K562 (cell line): Measurements from ENCODE around the gene SNX3. TPM values are rescaled to one million over a fixed set of nuclear protein-coding genes. Genes with fewer than 3 reads are reported as not detected.

Source experiments
- ATAC-seq: fragments of 200-7000 bp; cut with Tn5 transposase; 3 replicates; pipeline ENCODE4 v1.9.1; 2020; ENCODE audit warnings: moderate library complexity
- BruUV-seq: library from RNA; stranded (reverse); fragments of 400-500 nt; replicated peaks from 2 replicates; lab custom pipeline; 2021; lab: Mats Ljungman, UMichigan
- CTCF ChIA-PET: fragments of 300-600 bp; formaldehyde crosslinking; extraction: SDS; loops from one replicate; lab custom pipeline; 2021; ENCODE audit warnings: low intra/inter-chr PET ratio; lab: Yijun Ruan, JAX
- POLR2A ChIA-PET: fragments of 300-600, 350-650 bp; sonication (Branson Sonifier 250); formaldehyde crosslinking; extraction: SDS; loops from one replicate; lab custom pipeline; 2021; ENCODE audit warnings: antibody characterized with exemption, inconsistent platforms; lab: Yijun Ruan, JAX
- DNase-seq, 4 experiments: peaks; one replicate each; pipeline versions ENCODE4 v3.0.0 to v3.0.0-alpha.2; 2011 to 2018; ENCODE audit warnings: low spot score in 3 of 4, mixed read lengths in 3 of 4; ENCODE audit errors: extremely low read depth in 1 of 4
- FAIRE-seq: peaks from 2 replicates; lab custom pipeline; 2011; peaks lifted over from hg19 to GRCh38; lab: Jason Lieb, UNC
- H2AFZ ChIP-seq: 2 replicates; pipeline ENCODE4 v1.6.0; 2011; ENCODE audit warnings: low read depth, low read length, control low read depth, inconsistent platforms
- H3K27ac ChIP-seq: fragments of 200-600 bp; 3 replicates; pipeline ENCODE4 v1.8.0; 2011; ENCODE audit warnings: low read depth, mild to moderate bottlenecking, control low read depth, inconsistent platforms, low read length, moderate library complexity, mixed read lengths; ENCODE audit errors: extremely low read depth
- H3K27me3 ChIP-seq, 2 experiments: fragments of 300-600 bp in 1 of 2; 2 replicates in 1 of 2; 3 replicates in 1 of 2; pipeline versions ENCODE4 v1.6.0 to v1.8.0; 2011; ENCODE audit warnings: inconsistent platforms in 2 of 2, low read length in 2 of 2, mild to moderate bottlenecking in 1 of 2, mixed read lengths in 1 of 2, moderate library complexity in 1 of 2; ENCODE audit not compliant: control insufficient read depth in 2 of 2, insufficient read depth in 2 of 2
- H3K36me3 ChIP-seq: fragments of 300-600 bp; 3 replicates; pipeline ENCODE4 v1.8.0; 2011; ENCODE audit warnings: mild to moderate bottlenecking, low read length, inconsistent platforms; ENCODE audit not compliant: control insufficient read depth, insufficient read depth
- H3K4me1 ChIP-seq, 2 experiments: fragments of 200-600 bp in 1 of 2; replicated peaks in 1 of 2; 2 replicates in 1 of 2; 3 replicates in 1 of 2; pipeline versions ENCODE4 v1.5.1 to v1.8.0; 2011; ENCODE audit warnings: inconsistent platforms in 2 of 2, low read length in 2 of 2, mild to moderate bottlenecking in 1 of 2, mixed read lengths in 1 of 2, moderate library complexity in 1 of 2; ENCODE audit not compliant: control insufficient read depth in 2 of 2, insufficient read depth in 2 of 2
- H3K4me2 ChIP-seq: 2 replicates; pipeline ENCODE4 v1.6.1; 2011; ENCODE audit warnings: low read length, control low read depth, inconsistent platforms, mixed read lengths; ENCODE audit not compliant: insufficient read depth
- H3K4me3 ChIP-seq: fragments of 200-600 bp; sonication (generic), shearing (Covaris generic); 2 replicates; pipeline ENCODE4 v1.5.1; 2016; ENCODE audit warnings: control low read depth, inconsistent platforms
- H3K79me2 ChIP-seq: fragments of 200-600 bp; 3 replicates; pipeline ENCODE4 v1.8.0; 2011; ENCODE audit warnings: low read length, inconsistent platforms; ENCODE audit not compliant: control insufficient read depth, insufficient read depth
- H3K9ac ChIP-seq, 2 experiments: 2 replicates each; pipeline versions ENCODE4 v1.6.0 to v1.6.1; 2011; ENCODE audit warnings: low read depth in 2 of 2, low read length in 2 of 2, control low read depth in 1 of 2, inconsistent platforms in 1 of 2, mild to moderate bottlenecking in 1 of 2, mixed read lengths in 1 of 2; ENCODE audit not compliant: insufficient read depth in 1 of 2
- H3K9me1 ChIP-seq: one replicate; pipeline ENCODE4 v1.6.0; 2011; ENCODE audit warnings: inconsistent platforms, mild to moderate bottlenecking, low read length, moderate library complexity; ENCODE audit not compliant: control insufficient read depth, insufficient read depth
- H3K9me3 ChIP-seq: replicated peaks from 2 replicates; pipeline ENCODE4 v1.5.1; 2011; ENCODE audit warnings: low read depth, low read length, inconsistent platforms; ENCODE audit not compliant: control insufficient read depth, insufficient read depth
- H4K20me1 ChIP-seq: replicated peaks from 2 replicates; pipeline ENCODE4 v1.6.1; 2011; ENCODE audit warnings: low read length, inconsistent platforms, mixed read lengths; ENCODE audit not compliant: control insufficient read depth, insufficient read depth
- PHF20 ChIP-seq: fragments of 450-650 bp; IDR thresholded peaks from 2 replicates; pipeline ENCODE4 v1.6.1; 2018; ENCODE audit not compliant: partially characterized antibody
- RBM17 ChIP-seq: fragments of 200-400 bp; formaldehyde crosslinking; IDR thresholded peaks from 2 replicates; pipeline ENCODE4 v1.6.1; 2017; ENCODE audit warnings: low read depth, mild to moderate bottlenecking, low read length, borderline replicate concordance
- SAP30 ChIP-seq: fragments of 200-600 bp; sonication (generic); IDR thresholded peaks from 2 replicates; pipeline ENCODE4 v1.6.1; 2012; ENCODE audit warnings: borderline replicate concordance, low read depth, mild to moderate bottlenecking, moderate library complexity, low read length, control low read depth, inconsistent platforms; ENCODE audit not compliant: insufficient read depth, poor library complexity, severe bottlenecking
- ZNF121 ChIP-seq: sonication (generic); formaldehyde crosslinking; conservative IDR thresholded peaks from 2 replicates; pipeline ENCODE4 v1.8.0; 2022; ENCODE audit warnings: missing genetic modification reagents
- ZNF644 ChIP-seq: fragments of 200-800 bp; sonication (Bioruptor generic); IDR thresholded peaks from 2 replicates; pipeline ENCODE4 v1.6.1; 2016; ENCODE audit warnings: low read depth, missing genetic modification characterization, missing compliant biosample characterization
- WGBS: fragments of 100-300 bp; shearing (Covaris generic); methylation state at CpG from one replicate; pipeline ENCODE4 v1.1.6; 2016; ENCODE audit warnings: low coverage, mixed read lengths; ENCODE audit not compliant: insufficient coverage; ENCODE audit errors: missing lambda C conversion rate; 5-methylcytosine and 5-hydroxymethylcytosine counted together
- in situ Hi-C: fragments of 300-500 bp; cut with MboI; formaldehyde crosslinking; loops from 4 replicates; pipeline ENCODE4 v1.15.0; 2018; ENCODE audit warnings: inconsistent platforms, mixed read lengths
- intact Hi-C: fragments of 100-400 bp; cut with micrococcal nuclease; formaldehyde crosslinking; loops from 2 replicates; pipeline ENCODE4 v1.14.2; 2022
- polyA plus RNA-seq, 8 experiments: library from polyadenylated mRNA; depleted of rRNA in 4 of 8; stranded (reverse) in 5 of 8; unstranded in 3 of 8; fragments of >200 nt; fragmentation: Nextera tagmentation in 2 of 8; fragmentation: Illumina TruSeq in 1 of 8; extraction: Ambion mirVana in 2 of 8; extraction: Trizol in 1 of 8; gene quantifications; 2 replicates each; pipeline versions ENCODE4 v1.2.1 to v1.2.3, GENCODE V29; 2011 to 2014; ENCODE audit warnings: inconsistent platforms in 1 of 8, missing spikeins in 1 of 8
- total RNA-seq, 7 experiments: library from RNA; depleted of rRNA in 6 of 7; stranded (reverse); fragments of >200 nt in 6 of 7; fragmentation: Illumina TruSeq in 2 of 7; extraction: Trizol in 2 of 7; gene quantifications; 2 replicates each; pipeline versions ENCODE4 v1.2.1 to v1.2.3, GENCODE V29; 2011 to 2021; ENCODE audit warnings: low replicate concordance in 1 of 7
- TF ChIP-seq, protein P1 (sequence below), 2 experiments: fragments of 450-650 bp; IDR thresholded peaks; 2 replicates each; pipeline ENCODE4 v1.6.1; 2016; ENCODE audit warnings: mild to moderate bottlenecking in 2 of 2, borderline replicate concordance in 1 of 2, low read depth in 1 of 2, moderate library complexity in 1 of 2
- TF ChIP-seq, protein P2 (sequence below): fragments of 250-450 bp; sonication (Bioruptor Pico); IDR thresholded peaks from 2 replicates; pipeline ENCODE4 v1.9.0; 2021; ENCODE audit warnings: mild to moderate bottlenecking, inconsistent platforms
- TF ChIP-seq, protein P3 (sequence below): sonication (generic); formaldehyde crosslinking; IDR thresholded peaks from 2 replicates; pipeline ENCODE4 v1.8.0; 2022; ENCODE audit warnings: mild to moderate bottlenecking, missing genetic modification reagents
- TF ChIP-seq, protein P4 (sequence below): fragments of 450-650 bp; IDR thresholded peaks from 2 replicates; pipeline ENCODE4 v1.6.1; 2016

SNX3 gene
- total and polyA plus RNA-seq, 9 of the 15 experiments (the other 6 are each of a cell fraction or from before 2014, with no cell fraction given) = 48.9 to 410 (median 159) TPM

DNA sequence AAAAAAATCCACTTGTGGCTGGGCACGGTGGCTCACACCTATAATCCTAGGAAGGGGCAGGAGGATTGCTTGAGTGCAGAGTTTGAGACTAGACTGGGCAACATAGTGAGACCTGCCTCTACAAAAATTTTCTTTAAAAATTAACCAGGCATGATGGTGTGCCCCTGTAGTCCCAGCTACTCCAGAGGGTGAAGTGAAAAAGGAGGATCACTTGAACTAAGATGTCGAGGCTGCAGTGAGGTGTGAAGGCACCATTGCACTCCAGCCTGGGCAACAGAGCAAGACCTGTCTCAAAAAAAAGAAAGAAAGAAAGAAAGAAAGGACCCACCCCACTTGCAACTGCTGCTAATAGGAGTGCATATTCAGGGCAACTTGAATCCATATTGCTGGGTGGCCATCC is 13.7 kb upstream of the SNX3 start:
- H3K4me1 ChIP-seq = peaks cover 3 to 4% of the 10 kb centered on the region in 2 experiments; a peak in 3 of 5 replicates
- ATAC-seq = no peak
- TF ChIP-seq RBM17 (no peak), PHF20 (no peak), SAP30 (no peak), ZNF644 (tag) (no peak), ZNF121 (CRISPR knock-in tag) (no peak)
- TF ChIP-seq, protein P1, sequence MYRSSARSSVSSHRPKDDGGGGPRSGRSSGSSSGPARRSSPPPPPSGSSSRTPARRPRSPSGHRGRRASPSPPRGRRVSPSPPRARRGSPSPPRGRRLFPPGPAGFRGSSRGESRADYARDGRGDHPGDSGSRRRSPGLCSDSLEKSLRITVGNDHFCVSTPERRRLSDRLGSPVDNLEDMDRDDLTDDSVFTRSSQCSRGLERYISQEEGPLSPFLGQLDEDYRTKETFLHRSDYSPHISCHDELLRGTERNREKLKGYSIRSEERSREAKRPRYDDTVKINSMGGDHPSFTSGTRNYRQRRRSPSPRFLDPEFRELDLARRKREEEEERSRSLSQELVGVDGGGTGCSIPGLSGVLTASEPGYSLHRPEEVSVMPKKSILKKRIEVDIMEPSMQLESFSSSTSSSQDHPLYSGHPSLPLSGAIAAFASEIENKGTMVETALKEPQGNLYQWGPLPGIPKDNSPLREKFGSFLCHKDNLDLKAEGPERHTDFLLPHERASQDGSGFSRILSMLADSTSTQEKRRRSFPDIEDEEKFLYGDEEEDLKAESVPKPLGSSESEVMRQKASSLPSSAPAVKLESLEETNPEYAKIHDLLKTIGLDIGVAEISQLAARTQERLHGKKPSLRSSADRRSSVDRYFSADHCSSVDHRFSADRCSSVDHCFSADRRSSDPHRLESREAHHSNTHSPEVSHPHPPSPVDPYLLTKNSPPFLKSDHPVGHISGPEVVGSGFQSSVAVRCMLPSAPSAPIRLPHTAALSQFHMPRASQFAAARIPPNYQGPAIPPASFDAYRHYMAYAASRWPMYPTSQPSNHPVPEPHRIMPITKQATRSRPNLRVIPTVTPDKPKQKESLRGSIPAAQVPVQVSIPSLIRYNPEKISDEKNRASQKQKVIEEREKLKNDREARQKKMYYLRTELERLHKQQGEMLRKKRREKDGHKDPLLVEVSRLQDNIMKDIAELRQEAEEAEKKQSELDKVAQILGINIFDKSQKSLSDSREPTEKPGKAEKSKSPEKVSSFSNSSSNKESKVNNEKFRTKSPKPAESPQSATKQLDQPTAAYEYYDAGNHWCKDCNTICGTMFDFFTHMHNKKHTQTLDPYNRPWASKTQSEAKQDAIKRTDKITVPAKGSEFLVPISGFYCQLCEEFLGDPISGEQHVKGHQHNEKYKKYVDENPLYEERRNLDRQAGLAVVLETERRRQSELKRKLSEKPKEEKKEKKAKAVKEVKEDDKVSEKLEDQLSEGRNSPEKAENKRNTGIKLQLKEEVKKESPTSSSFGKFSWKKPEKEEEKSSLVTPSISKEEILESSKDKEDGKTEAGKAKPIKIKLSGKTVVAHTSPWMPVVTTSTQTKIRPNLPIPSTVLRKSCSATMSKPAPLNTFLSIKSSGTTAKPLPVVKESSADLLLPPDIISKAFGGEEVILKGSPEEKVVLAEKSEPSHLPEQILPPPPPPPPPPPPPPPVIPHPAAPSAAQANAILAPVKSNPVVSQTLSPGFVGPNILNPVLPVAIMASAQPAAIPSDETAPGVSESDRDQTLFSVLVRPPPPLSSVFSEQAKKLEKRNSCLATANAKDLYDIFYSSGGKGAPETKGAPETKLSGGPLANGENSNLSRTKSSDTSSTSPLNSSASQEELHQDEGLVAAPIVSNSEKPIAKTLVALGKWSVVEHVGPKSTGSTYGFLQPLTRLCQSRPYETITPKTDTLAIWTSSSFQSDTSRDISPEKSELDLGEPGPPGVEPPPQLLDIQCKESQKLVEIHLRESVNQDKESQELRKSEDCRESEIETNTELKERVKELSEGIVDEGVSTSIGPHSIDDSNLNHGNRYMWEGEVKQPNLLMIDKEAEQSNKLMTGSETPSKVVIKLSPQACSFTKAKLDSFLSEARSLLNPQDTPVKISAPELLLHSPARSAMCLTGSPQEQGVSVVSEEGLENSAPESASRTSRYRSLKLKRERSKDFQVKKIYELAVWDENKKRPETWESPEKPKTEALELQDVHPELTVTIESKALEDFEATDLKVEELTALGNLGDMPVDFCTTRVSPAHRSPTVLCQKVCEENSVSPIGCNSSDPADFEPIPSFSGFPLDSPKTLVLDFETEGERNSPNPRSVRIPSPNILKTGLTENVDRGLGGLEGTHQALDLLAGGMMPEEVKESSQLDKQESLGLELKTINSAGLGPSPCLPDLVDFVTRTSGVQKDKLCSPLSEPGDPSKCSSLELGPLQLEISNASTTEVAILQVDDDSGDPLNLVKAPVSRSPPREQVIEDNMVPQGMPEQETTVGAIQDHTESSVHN (IDR thresholded peaks at IDR 0.05; ENCODE audit: borderline replicate concordance in 1 of 2, low read depth in 1 of 2) = no peak
- TF ChIP-seq, protein P2, sequence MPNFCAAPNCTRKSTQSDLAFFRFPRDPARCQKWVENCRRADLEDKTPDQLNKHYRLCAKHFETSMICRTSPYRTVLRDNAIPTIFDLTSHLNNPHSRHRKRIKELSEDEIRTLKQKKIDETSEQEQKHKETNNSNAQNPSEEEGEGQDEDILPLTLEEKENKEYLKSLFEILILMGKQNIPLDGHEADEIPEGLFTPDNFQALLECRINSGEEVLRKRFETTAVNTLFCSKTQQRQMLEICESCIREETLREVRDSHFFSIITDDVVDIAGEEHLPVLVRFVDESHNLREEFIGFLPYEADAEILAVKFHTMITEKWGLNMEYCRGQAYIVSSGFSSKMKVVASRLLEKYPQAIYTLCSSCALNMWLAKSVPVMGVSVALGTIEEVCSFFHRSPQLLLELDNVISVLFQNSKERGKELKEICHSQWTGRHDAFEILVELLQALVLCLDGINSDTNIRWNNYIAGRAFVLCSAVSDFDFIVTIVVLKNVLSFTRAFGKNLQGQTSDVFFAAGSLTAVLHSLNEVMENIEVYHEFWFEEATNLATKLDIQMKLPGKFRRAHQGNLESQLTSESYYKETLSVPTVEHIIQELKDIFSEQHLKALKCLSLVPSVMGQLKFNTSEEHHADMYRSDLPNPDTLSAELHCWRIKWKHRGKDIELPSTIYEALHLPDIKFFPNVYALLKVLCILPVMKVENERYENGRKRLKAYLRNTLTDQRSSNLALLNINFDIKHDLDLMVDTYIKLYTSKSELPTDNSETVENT (CRISPR knock-in tag) = no peak
- TF ChIP-seq, protein P3, sequence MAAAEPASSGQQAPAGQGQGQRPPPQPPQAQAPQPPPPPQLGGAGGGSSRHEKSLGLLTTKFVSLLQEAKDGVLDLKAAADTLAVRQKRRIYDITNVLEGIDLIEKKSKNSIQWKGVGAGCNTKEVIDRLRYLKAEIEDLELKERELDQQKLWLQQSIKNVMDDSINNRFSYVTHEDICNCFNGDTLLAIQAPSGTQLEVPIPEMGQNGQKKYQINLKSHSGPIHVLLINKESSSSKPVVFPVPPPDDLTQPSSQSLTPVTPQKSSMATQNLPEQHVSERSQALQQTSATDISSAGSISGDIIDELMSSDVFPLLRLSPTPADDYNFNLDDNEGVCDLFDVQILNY = no peak
- TF ChIP-seq, protein P4, sequence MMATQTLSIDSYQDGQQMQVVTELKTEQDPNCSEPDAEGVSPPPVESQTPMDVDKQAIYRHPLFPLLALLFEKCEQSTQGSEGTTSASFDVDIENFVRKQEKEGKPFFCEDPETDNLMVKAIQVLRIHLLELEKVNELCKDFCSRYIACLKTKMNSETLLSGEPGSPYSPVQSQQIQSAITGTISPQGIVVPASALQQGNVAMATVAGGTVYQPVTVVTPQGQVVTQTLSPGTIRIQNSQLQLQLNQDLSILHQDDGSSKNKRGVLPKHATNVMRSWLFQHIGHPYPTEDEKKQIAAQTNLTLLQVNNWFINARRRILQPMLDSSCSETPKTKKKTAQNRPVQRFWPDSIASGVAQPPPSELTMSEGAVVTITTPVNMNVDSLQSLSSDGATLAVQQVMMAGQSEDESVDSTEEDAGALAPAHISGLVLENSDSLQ = no peak
- TF ChIP-seq, all 486 proteins: peak for 0
- whole genome bisulfite sequencing = 0% methylated on average over 2 of the region's 2 CpGs
- CTCF ChIA-PET = no interaction called here
- in situ Hi-C loops (no loop called here), intact Hi-C loops (no loop called here)
- Histone ChIP-seq H3K9me3 (no peaks in the 10 kb centered on the region), H4K20me1 (no peaks in the 10 kb centered on the region), H2AFZ (no peak overlapping the region), H3K36me3 (no peaks in the 10 kb centered on the region), H3K27ac (no peak overlapping the region), H3K4me2 (no peak overlapping the region), H3K79me2 (no peaks in the 10 kb centered on the region), H3K4me3 (no peak overlapping the region), H3K27me3 (no peaks in the 10 kb centered on the region), H3K9ac (no peak overlapping the region), H3K9me1 (no peaks in the 10 kb centered on the region)
- POLR2A ChIA-PET = interaction anchor here (0.6 kb wide), 1 partner anchor 20 kb away, joined by 3 read pairs; no protein-coding TSS in a partner anchor
- DNase-seq (no peak), FAIRE-seq (no peak)
- no TSS peak for BruUV-seq
